ENCODE results near the gene FBXO17. TPM values are rescaled to one million over a fixed set of nuclear protein-coding genes. Genes with fewer than 3 reads are reported as not detected.
A peak's percentile ranks its signal among the peaks of the same experiment; 100 is the strongest.

Gene FBXO17
- total and polyA plus RNA-seq, 2 of the 13 experiments (the other 11 are each of a cell fraction or from before 2014, with no cell fraction given) = 22.1 to 58.7 TPM

- TF ChIP-seq ZNF616 (CRISPR knock-in tag; IDR thresholded peaks at IDR 0.05; ENCODE audit: low read depth) = peak; percentile 51; the same call in 1 of the 2 replicates
- TF ChIP-seq SMC3 (IDR thresholded peaks at IDR 0.05; ENCODE audit: low read length) = peak; percentile 55
- no peak for TF ChIP-seq ZBTB44 (CRISPR knock-in tag; IDR thresholded peaks at IDR 0.05)
- no peak for TF ChIP-seq ZNF460 (CRISPR knock-in tag; IDR thresholded peaks at IDR 0.05; ENCODE audit: borderline replicate concordance)
- TF ChIP-seq NFE2L1 (CRISPR knock-in tag; IDR thresholded peaks at IDR 0.05; ENCODE audit: borderline replicate concordance) = no peak
- TF ChIP-seq, protein P1, sequence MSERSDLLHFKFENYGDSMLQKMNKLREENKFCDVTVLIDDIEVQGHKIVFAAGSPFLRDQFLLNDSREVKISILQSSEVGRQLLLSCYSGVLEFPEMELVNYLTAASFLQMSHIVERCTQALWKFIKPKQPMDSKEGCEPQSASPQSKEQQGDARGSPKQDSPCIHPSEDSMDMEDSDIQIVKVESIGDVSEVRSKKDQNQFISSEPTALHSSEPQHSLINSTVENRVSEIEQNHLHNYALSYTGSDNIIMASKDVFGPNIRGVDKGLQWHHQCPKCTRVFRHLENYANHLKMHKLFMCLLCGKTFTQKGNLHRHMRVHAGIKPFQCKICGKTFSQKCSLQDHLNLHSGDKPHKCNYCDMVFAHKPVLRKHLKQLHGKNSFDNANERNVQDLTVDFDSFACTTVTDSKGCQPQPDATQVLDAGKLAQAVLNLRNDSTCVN (CRISPR knock-in tag; IDR thresholded peaks at IDR 0.05; ENCODE audit: borderline replicate concordance) = peak; percentile 25; the same call in 1 of the 2 replicates
- TF ChIP-seq ZNF205 (CRISPR knock-in tag; IDR thresholded peaks at IDR 0.05) = peak; percentile 45; the same call in 1 of the 2 replicates
- TF ChIP-seq KLF11 (CRISPR knock-in tag; IDR thresholded peaks at IDR 0.05) = no peak
- TF ChIP-seq PRMT3 (CRISPR knock-in tag; IDR thresholded peaks at IDR 0.05; ENCODE audit: borderline replicate concordance, low read depth) = no peak
- no peak for TF ChIP-seq ZNF530 (CRISPR knock-in tag; IDR thresholded peaks at IDR 0.05; ENCODE audit: low read depth)
- peak; percentile 93 for TF ChIP-seq KDM2A (CRISPR knock-in tag; IDR thresholded peaks at IDR 0.05; ENCODE audit: borderline replicate concordance, low read depth)
- no peak for TF ChIP-seq LBX2 (CRISPR knock-in tag; IDR thresholded peaks at IDR 0.05; ENCODE audit: borderline replicate concordance)
- no peak; the same call in 1 of the 2 replicates for TF ChIP-seq ZNF839 (CRISPR knock-in tag; IDR thresholded peaks at IDR 0.05; ENCODE audit: borderline replicate concordance)
- TF ChIP-seq ZNF547 (CRISPR knock-in tag; IDR thresholded peaks at IDR 0.05) = 0 out of 2 replicates have a peak, but pooled peaks have one; percentile 52
- no peak for TF ChIP-seq SP5 (CRISPR knock-in tag; IDR thresholded peaks at IDR 0.05; ENCODE audit: borderline replicate concordance, low read depth)
- no peak for TF ChIP-seq SNRNP70 (IDR thresholded peaks at IDR 0.05; ENCODE audit: low read depth, low read length)
- no peak for TF ChIP-seq REPIN1 (CRISPR knock-in tag; IDR thresholded peaks at IDR 0.05; ENCODE audit: borderline replicate concordance, low read depth)
- TF ChIP-seq, protein P2, sequence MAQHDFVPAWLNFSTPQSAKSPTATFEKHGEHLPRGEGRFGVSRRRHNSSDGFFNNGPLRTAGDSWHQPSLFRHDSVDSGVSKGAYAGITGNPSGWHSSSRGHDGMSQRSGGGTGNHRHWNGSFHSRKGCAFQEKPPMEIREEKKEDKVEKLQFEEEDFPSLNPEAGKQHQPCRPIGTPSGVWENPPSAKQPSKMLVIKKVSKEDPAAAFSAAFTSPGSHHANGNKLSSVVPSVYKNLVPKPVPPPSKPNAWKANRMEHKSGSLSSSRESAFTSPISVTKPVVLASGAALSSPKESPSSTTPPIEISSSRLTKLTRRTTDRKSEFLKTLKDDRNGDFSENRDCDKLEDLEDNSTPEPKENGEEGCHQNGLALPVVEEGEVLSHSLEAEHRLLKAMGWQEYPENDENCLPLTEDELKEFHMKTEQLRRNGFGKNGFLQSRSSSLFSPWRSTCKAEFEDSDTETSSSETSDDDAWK (CRISPR knock-in tag; IDR thresholded peaks at IDR 0.05) = no peak
- TF ChIP-seq KLF13 (CRISPR knock-in tag; IDR thresholded peaks at IDR 0.05) = no peak
- TF ChIP-seq ZNF17 (CRISPR knock-in tag; IDR thresholded peaks at IDR 0.05) = no peak
- peak; percentile 86 for TF ChIP-seq STAG1 (CRISPR knock-in tag; IDR thresholded peaks at IDR 0.05)
- TF ChIP-seq PLRG1 (conservative IDR thresholded peaks at IDR 0.05) = no peak
- TF ChIP-seq HNRNPK (IDR thresholded peaks at IDR 0.05; ENCODE audit: low read depth, low read length, poor library complexity, severe bottlenecking) = no peak
Measured at GRCh38 chr19:38929929-38930775, 45.4 kb downstream of the FBXO17 start, which contains the start of gene SARS2 (continued).
